Neural cell (in vitro differentiated cells): ENCODE measurements around the gene RASD2. TPM values are rescaled to one million over a fixed set of nuclear protein-coding genes. Genes with fewer than 3 reads are reported as not detected.

Source experiments
- H2AFZ ChIP-seq: fragments of 200-600, 300-800 bp; sonication (generic), shearing (Covaris generic); 2 replicates; pipeline ENCODE4 v1.6.0; 2014; ENCODE audit warnings: low read depth, mild to moderate bottlenecking, antibody characterized with exemption, low read length, moderate library complexity
- H3F3A ChIP-seq: fragments of 200-600 bp; shearing (Covaris generic); 2 replicates; pipeline ENCODE4 v1.6.1; 2016; ENCODE audit warnings: mild to moderate bottlenecking, moderate library complexity, mixed read lengths, antibody characterized with exemption, low read length; ENCODE audit not compliant: insufficient read depth, poor library complexity, severe bottlenecking
- H3K27ac ChIP-seq: fragments of 200-600, 300-800 bp; sonication (generic), shearing (Covaris generic); 2 replicates; pipeline ENCODE4 v1.5.1; 2014; ENCODE audit warnings: mild to moderate bottlenecking, low read length, moderate library complexity
- H3K27me3 ChIP-seq: fragments of 300-800, 200-600 bp; sonication (generic), shearing (Covaris generic); 2 replicates; pipeline ENCODE4 v1.6.0; 2014; ENCODE audit warnings: mild to moderate bottlenecking, low read depth, low read length, moderate library complexity; ENCODE audit not compliant: insufficient read depth
- H3K36me3 ChIP-seq: fragments of 300-800, 200-600 bp; sonication (generic), shearing (Covaris generic); 2 replicates; pipeline ENCODE4 v1.5.1; 2014; ENCODE audit warnings: mild to moderate bottlenecking, antibody characterized with exemption, low read length, moderate library complexity; ENCODE audit not compliant: insufficient read depth
- H3K4me2 ChIP-seq: fragments of 300-800, 200-600 bp; sonication (generic), shearing (Covaris generic); 2 replicates; pipeline ENCODE4 v1.6.0; 2014; ENCODE audit warnings: mild to moderate bottlenecking, low read length
- H3K4me3 ChIP-seq: fragments of 300-800, 200-600 bp; sonication (generic), shearing (Covaris generic); 2 replicates; pipeline ENCODE4 v1.5.1; 2014; ENCODE audit warnings: mild to moderate bottlenecking, low read length, moderate library complexity
- H3K79me2 ChIP-seq: fragments of 200-600 bp; shearing (Covaris generic); replicated peaks from 2 replicates; pipeline ENCODE4 v1.6.0; 2014; ENCODE audit warnings: mild to moderate bottlenecking, low read length, moderate library complexity; ENCODE audit not compliant: insufficient read depth
- H3K9ac ChIP-seq: fragments of 300-800, 200-600 bp; sonication (generic), shearing (Covaris generic); 2 replicates; pipeline ENCODE4 v1.6.1; 2016; ENCODE audit warnings: mild to moderate bottlenecking, low read length, mixed read lengths
- H3K9me2 ChIP-seq: fragments of 200-600 bp; shearing (Covaris generic); 2 replicates; pipeline ENCODE4 v1.6.1; 2016; ENCODE audit warnings: mild to moderate bottlenecking, low read length, mixed read lengths; ENCODE audit not compliant: insufficient read depth
- H3K9me3 ChIP-seq: fragments of 200-600, 300-800 bp; sonication (generic), shearing (Covaris generic); 2 replicates; pipeline ENCODE4 v1.6.1; 2016; ENCODE audit warnings: mild to moderate bottlenecking, mixed run types, low read length, moderate library complexity, mixed read lengths
- H4K20me1 ChIP-seq: fragments of 200-600 bp; shearing (Covaris generic); 2 replicates; pipeline ENCODE4 v1.6.1; 2016; ENCODE audit warnings: mild to moderate bottlenecking, mixed run types; ENCODE audit not compliant: insufficient read depth
- EP300 ChIP-seq: fragments of 450-650 bp; conservative IDR thresholded peaks from 2 replicates; pipeline ENCODE4 v1.6.1; 2014; ENCODE audit warnings: antibody characterized with exemption, mild to moderate bottlenecking, moderate library complexity; ENCODE audit not compliant: poor library complexity, severe bottlenecking
- EZH2 ChIP-seq: fragments of 200-600, 300-800 bp; shearing (Covaris generic), sonication (generic); IDR thresholded peaks from 2 replicates; pipeline ENCODE4 v1.6.1; 2014; ENCODE audit warnings: antibody characterized with exemption, low read length, borderline replicate concordance, mild to moderate bottlenecking; ENCODE audit not compliant: insufficient read depth, poor library complexity, severe bottlenecking
- MXI1 ChIP-seq: fragments of 450-650 bp; conservative IDR thresholded peaks from 2 replicates; pipeline ENCODE4 v1.6.1; 2014; ENCODE audit warnings: antibody characterized with exemption, mild to moderate bottlenecking; ENCODE audit not compliant: poor library complexity, severe bottlenecking
- POLR2AphosphoS5 ChIP-seq: IDR thresholded peaks from 2 replicates; pipeline ENCODE4 v1.6.1; 2012
- RAD21 ChIP-seq: fragments of 450-650 bp; conservative IDR thresholded peaks from 2 replicates; pipeline ENCODE4 v1.6.1; 2014; ENCODE audit warnings: antibody characterized with exemption, mild to moderate bottlenecking, moderate library complexity
- SMC3 ChIP-seq: fragments of 450-650 bp; conservative IDR thresholded peaks from 2 replicates; pipeline ENCODE4 v1.6.1; 2014; ENCODE audit warnings: antibody characterized with exemption, mild to moderate bottlenecking, moderate library complexity; ENCODE audit not compliant: poor library complexity
- TAF1 ChIP-seq: IDR thresholded peaks from 2 replicates; pipeline ENCODE4 v1.6.1; 2012; ENCODE audit warnings: low read depth
- polyA plus RNA-seq: library from polyadenylated mRNA; depleted of rRNA; stranded (reverse); fragments of >200 nt; gene quantifications from 2 replicates; pipeline ENCODE4 v1.2.3, GENCODE V29; 2014
- TF ChIP-seq, protein P1 (sequence below): IDR thresholded peaks from 2 replicates; pipeline ENCODE4 v1.6.1; 2012; ENCODE audit warnings: borderline replicate concordance
- TF ChIP-seq, protein P2 (sequence below): fragments of 450-650 bp; IDR thresholded peaks from 2 replicates; pipeline ENCODE4 v1.5.1; 2014; ENCODE audit warnings: antibody characterized with exemption, mild to moderate bottlenecking, moderate library complexity; ENCODE audit not compliant: poor library complexity, severe bottlenecking

Gene RASD2
- polyA plus RNA-seq, 1 donor from 2014 or later = 0.14 TPM

DNA sequence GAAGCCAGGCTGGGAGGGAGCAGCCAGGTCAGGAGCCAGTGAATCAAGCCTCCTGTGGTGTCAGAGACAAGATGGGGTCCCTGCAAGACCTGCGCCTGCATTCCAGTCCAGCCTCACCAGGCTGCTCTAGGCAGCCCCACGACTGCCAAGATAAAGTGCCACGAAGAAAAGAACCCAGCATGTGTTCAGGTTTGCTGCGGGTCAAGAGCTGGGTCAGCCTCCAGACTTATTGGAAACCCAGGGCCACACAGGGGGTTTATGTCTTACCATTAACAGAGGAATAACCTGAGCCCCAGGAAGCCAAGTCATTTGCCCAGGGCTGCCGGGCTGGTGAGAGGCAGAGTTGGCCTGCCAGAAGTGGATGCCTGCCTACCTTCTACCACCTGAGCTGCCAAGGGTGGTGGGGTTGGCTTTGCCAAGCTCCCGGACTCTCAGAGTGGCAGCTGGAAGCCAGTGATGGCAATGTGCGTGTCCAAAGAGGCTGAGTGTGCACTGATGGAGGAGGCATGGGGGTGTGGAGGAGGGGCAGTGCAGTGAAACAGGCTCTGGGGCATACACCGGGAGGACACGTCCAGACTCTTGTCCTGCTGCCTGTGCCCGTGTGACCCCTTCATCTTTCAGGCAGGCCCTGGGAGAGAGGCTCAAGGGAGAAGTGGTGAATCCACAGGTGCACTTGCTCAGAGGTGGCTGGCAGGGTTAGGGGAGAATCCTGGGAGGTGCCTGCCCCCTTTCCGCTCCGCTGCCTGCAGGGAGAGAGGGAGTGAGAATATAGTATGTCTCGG lies 1.7 kb downstream of the RASD2 start:
- Histone ChIP-seq H4K20me1 (no peaks in the 10 kb centered on the region), H3K4me2 (no peak overlapping the region), H3K9ac (no peak overlapping the region), H3K27me3 (peaks cover 41% of the 10 kb centered on the region), H2AFZ (no peak overlapping the region), H3K79me2 (no peaks in the 10 kb centered on the region), H3K27ac (no peak overlapping the region), H3K9me3 (no peaks in the 10 kb centered on the region), H3F3A (no peaks in the 10 kb centered on the region), H3K4me3 (no peak overlapping the region), H3K36me3 (no peaks in the 10 kb centered on the region), H3K9me2 (no peaks in the 10 kb centered on the region)
- TF ChIP-seq TAF1 (no peak), SMC3 (no peak), POLR2AphosphoS5 (no peak), RAD21 (no peak), EZH2 (no peak), MXI1 (no peak), EP300 (no peak)
- TF ChIP-seq, protein P1, sequence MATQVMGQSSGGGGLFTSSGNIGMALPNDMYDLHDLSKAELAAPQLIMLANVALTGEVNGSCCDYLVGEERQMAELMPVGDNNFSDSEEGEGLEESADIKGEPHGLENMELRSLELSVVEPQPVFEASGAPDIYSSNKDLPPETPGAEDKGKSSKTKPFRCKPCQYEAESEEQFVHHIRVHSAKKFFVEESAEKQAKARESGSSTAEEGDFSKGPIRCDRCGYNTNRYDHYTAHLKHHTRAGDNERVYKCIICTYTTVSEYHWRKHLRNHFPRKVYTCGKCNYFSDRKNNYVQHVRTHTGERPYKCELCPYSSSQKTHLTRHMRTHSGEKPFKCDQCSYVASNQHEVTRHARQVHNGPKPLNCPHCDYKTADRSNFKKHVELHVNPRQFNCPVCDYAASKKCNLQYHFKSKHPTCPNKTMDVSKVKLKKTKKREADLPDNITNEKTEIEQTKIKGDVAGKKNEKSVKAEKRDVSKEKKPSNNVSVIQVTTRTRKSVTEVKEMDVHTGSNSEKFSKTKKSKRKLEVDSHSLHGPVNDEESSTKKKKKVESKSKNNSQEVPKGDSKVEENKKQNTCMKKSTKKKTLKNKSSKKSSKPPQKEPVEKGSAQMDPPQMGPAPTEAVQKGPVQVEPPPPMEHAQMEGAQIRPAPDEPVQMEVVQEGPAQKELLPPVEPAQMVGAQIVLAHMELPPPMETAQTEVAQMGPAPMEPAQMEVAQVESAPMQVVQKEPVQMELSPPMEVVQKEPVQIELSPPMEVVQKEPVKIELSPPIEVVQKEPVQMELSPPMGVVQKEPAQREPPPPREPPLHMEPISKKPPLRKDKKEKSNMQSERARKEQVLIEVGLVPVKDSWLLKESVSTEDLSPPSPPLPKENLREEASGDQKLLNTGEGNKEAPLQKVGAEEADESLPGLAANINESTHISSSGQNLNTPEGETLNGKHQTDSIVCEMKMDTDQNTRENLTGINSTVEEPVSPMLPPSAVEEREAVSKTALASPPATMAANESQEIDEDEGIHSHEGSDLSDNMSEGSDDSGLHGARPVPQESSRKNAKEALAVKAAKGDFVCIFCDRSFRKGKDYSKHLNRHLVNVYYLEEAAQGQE = no peak
- TF ChIP-seq, protein P2, sequence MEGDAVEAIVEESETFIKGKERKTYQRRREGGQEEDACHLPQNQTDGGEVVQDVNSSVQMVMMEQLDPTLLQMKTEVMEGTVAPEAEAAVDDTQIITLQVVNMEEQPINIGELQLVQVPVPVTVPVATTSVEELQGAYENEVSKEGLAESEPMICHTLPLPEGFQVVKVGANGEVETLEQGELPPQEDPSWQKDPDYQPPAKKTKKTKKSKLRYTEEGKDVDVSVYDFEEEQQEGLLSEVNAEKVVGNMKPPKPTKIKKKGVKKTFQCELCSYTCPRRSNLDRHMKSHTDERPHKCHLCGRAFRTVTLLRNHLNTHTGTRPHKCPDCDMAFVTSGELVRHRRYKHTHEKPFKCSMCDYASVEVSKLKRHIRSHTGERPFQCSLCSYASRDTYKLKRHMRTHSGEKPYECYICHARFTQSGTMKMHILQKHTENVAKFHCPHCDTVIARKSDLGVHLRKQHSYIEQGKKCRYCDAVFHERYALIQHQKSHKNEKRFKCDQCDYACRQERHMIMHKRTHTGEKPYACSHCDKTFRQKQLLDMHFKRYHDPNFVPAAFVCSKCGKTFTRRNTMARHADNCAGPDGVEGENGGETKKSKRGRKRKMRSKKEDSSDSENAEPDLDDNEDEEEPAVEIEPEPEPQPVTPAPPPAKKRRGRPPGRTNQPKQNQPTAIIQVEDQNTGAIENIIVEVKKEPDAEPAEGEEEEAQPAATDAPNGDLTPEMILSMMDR = no peak

DNA sequence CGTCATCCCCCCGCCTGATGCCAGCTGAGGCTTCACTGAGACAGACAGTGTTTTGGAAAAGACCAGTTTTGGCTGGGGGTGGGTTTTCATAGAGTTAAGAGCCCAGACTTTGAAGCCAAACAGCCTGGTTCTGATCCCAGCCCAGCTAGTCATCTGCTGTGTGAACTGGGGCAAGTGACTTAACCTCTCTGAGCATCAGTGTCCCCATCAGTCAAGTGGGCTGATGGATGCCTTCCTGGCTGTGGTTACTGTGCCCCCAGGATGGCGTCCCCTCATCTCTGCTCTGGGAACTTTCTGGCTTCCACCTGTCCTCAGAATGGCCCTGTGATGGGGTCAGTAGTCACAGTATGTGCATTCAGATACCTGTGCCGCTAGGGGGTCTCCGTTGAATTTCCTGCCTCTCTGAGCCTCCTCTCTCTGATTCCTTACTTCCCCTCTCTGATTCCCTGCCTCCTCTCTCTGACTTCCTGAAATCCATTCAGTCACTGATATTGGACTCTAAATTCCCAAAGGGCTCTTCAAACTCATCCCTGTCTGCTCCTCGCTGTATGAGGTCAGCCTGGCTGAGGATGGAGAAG lies 2.4 kb downstream of the RASD2 start:
- Histone ChIP-seq H3K27ac (no peak overlapping the region), H3K4me3 (no peak overlapping the region)
- no peak for TF ChIP-seq EZH2
- TF ChIP-seq MXI1 = no peak
- no peak for TF ChIP-seq POLR2AphosphoS5

More for the DNA sequence above, 2.4 kb downstream of the RASD2 start:
- no peak overlapping the region for H2AFZ ChIP-seq
- H3K36me3 ChIP-seq = no peaks in the 10 kb centered on the region
- no peaks in the 10 kb centered on the region for H3F3A ChIP-seq
- H3K4me2 ChIP-seq = no peak overlapping the region
- H3K9me2 ChIP-seq = no peaks in the 10 kb centered on the region
- no peak overlapping the region for H3K9ac ChIP-seq
- no peaks in the 10 kb centered on the region for H3K9me3 ChIP-seq
- H4K20me1 ChIP-seq = no peaks in the 10 kb centered on the region
- peaks cover 41% of the 10 kb centered on the region for H3K27me3 ChIP-seq
- no peaks in the 10 kb centered on the region for H3K79me2 ChIP-seq
